Measurements from ENCODE around the gene CD209.

Gene CD209

DNA sequence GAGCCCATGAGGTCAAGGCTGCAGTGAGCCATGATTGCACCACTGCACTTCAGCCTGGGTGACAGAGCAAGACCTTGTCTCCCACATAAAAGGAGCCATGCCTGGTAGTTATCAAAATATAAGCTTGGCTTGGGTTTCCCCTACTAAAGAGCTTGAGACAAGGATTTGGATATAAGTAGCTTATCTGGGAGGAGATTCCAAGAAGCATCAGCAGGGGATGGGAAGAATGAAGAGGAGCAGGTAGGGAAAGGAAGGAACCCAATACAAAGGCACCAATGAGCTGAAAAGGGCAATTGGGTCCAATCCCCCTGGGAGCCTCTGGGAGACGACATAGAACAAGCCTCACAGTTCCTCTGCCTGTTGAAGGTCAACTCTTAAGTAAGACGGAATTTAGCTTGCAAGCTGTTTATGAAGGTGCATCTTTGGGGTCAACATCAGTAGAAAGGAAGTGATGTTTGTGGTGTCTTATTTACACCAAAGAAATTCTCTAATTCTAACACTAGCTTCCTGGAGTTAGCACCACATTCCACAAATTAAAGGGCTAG lies 8.1 kb downstream of the CD209 start:
- H3K9me3 Mint-ChIP-seq: no peaks in the 10 kb centered on the region
- no peak for DNase-seq (ENCODE audit: low spot score)
- no peaks in the 10 kb centered on the region for H3K36me3 Mint-ChIP-seq (ENCODE audit: low read depth)
- no peak overlapping the region for H3K27ac Mint-ChIP-seq
- no peaks in the 10 kb centered on the region for H3K4me1 Mint-ChIP-seq (ENCODE audit: low read depth)
- H3K4me3 Mint-ChIP-seq: no peak overlapping the region
- H3K27me3 Mint-ChIP-seq (ENCODE audit: low read depth): peaks cover 16% of the 10 kb centered on the region

DNA sequence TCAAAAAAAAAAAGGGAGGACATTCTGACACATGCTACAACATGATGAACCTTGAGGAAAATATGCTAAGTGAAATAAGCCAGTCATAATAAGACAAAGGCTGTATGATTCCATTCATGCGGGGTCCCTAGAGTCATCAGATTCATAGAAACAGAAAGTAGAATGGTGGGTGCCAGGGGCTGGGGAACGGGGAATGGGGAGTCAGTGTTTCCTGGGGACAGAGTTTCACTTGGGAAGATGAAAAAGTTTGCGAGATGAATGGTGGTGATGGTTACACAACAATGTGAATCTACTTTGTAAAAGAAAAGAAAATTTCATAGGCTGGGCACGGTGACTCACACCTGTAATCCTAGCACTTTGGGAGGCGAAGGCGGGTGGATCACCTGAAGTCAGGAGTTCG lies 9.3 kb downstream of the CD209 start:
- Mint-ChIP-seq H3K27me3 (ENCODE audit: low read depth) (peaks cover 17% of the 10 kb centered on the region), H3K4me3 (no peak overlapping the region), H3K36me3 (ENCODE audit: low read depth) (no peaks in the 10 kb centered on the region), H3K4me1 (ENCODE audit: low read depth) (no peaks in the 10 kb centered on the region), H3K9me3 (no peaks in the 10 kb centered on the region), H3K27ac (no peak overlapping the region)
- no peak for DNase-seq (ENCODE audit: low spot score)

DNA sequence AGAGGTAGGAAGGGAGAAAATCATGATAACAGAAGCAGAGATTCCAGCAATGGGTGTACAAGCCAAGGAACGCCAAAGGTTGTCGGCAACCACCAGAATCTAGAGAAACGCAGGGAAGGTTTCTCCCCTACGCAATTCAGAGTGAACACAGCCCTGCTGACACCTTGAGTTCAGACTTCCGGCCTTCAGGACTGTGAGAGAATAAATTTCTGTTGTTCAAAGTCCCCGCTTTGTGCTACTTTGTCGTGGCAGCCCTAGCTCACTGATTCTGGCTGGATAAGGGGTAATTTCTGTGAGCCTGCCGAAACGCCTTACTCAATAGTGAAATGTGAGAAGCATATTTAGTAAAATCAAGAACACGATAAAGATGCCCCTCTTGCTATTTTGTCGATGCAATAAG lies 10.1 kb downstream of the CD209 start:
- Mint-ChIP-seq H3K4me1 (ENCODE audit: low read depth) (no peaks in the 10 kb centered on the region), H3K36me3 (ENCODE audit: low read depth) (no peaks in the 10 kb centered on the region), H3K9me3 (no peaks in the 10 kb centered on the region), H3K27me3 (ENCODE audit: low read depth) (peaks cover 17% of the 10 kb centered on the region), H3K4me3 (no peak overlapping the region), H3K27ac (no peak overlapping the region)
- DNase-seq (ENCODE audit: low spot score): no peak

DNA sequence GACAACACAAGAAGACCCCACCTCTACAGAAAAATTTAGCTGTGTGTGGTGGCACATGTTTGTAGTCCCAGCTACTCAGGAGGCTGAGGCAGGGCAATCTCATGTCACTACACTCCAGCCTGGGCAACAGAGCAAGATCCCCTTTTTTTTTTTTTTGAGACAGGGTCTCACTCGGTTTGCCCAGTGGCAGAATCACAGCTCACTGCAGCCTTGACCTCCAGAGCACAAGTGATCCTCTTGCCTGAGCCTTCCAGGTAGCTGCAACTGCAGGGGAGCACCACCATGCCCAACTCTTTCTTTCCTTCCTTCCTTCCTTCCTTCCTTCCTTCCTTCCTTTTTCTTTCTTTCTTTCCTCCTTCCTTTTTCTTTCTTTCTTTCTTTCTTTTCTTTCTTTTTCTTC lies 11.2 kb downstream of the CD209 start:
- Mint-ChIP-seq H3K4me1 (ENCODE audit: low read depth) (no peaks in the 10 kb centered on the region), H3K4me3 (no peak overlapping the region), H3K36me3 (ENCODE audit: low read depth) (no peaks in the 10 kb centered on the region), H3K9me3 (no peaks in the 10 kb centered on the region), H3K27me3 (ENCODE audit: low read depth) (peaks cover 26% of the 10 kb centered on the region), H3K27ac (no peak overlapping the region)
- DNase-seq (ENCODE audit: low spot score): no peak

DNA sequence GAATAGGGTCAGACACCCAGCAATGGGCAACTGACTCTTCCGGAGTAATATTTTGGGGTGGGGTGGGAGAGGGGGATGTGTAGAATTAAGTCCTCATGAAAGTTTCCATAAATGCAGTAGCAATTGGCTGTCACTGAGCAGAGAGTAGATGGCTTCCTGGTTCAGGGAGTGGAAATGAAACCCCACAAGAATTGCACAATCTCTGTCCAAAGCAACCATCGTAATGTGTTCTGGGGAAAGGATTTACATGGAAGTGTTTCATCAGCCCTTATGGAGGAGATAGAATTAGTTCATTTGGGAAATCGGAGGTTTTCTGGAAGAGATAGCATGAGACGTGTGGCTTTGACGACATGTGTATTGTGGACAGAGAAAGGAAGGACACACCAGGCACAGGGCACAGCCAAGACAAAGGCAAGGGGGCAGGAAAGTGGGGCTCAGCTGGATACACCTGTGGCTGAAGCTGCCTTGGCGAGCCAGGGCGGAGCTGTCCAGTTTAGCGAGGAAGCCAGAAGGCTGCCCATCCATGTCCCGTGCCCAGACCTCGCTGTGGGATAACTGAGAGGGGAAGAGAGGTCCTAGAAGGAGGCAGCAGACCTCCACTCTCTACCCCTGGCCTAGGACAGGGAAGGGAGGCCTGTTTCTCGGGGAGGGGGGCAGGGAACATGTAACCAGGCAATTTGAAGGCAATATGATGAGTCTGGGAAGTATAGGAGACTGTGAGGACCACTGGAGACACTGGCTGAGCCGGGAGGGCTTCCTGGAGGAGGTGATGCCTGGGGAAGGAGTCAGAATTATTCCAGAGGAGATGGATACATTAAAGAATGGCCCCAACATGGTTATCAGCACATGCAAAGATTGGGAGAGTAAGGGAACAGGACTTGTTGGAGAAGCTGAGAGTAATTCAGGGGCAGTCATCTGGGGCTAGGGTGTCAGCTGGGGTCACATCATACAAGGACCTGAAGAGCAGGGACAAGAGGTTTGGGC lies 12.8 kb downstream of the CD209 start:
- no peak for DNase-seq (ENCODE audit: low spot score)
- no peaks in the 10 kb centered on the region for H3K36me3 Mint-ChIP-seq (ENCODE audit: low read depth)

DNA sequence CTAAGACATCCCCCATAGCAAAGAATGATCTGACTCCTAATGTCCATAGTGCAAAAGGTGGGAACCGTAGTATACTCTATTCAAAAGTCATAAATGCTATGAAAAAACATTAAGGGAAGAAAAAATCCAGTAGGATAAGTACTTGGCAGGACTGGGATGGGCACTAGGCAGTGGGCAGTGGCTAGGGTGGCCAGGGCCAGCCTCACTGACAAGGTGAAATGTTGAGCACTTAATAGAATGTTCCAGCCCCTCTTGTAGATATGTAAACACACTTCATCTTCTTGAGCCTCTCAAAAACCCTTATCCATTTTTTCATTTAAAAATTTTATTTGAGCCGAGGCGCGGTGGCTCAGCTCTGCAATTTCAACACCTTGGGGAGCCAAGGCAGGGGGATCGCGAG lies 14.0 kb downstream of the CD209 start:
- no peaks in the 10 kb centered on the region for H3K4me1 Mint-ChIP-seq (ENCODE audit: low read depth)
- DNase-seq (ENCODE audit: low spot score): no peak
- peaks cover 43% of the 10 kb centered on the region for H3K27me3 Mint-ChIP-seq (ENCODE audit: low read depth)
- H3K36me3 Mint-ChIP-seq (ENCODE audit: low read depth): no peaks in the 10 kb centered on the region
- no peaks in the 10 kb centered on the region for H3K9me3 Mint-ChIP-seq
- no peak overlapping the region for H3K4me3 Mint-ChIP-seq
- no peak overlapping the region for H3K27ac Mint-ChIP-seq

More for the DNA sequence above, 12.8 kb downstream of the CD209 start:
- Mint-ChIP-seq H3K27ac (no peak overlapping the region), H3K4me3 (no peak overlapping the region), H3K27me3 (ENCODE audit: low read depth) (peaks cover 32% of the 10 kb centered on the region), H3K9me3 (no peaks in the 10 kb centered on the region), H3K4me1 (ENCODE audit: low read depth) (no peaks in the 10 kb centered on the region)

DNA sequence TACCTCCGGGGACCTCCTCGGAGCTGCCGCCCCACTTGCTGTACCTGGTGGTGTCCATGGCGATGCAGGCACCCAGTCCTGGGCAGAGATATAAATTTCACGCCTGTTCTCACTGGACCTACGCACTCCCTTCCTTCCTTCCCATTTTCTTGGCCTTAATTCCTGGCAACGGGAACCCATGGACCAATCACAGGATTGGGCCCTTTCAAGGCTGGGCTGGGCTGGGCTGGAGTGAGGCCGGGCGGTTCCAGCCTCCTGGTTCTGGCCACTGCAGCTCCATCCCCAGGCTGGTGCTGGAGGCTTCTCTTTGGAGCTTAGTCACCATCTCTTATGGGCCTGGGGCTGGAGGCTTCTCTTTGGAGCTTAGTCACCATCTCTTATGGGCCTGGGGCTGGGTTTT lies 15.3 kb downstream of the CD209 start, which contains the start of gene CLEC4G:
CLEC4G (minus strand) TSS at position 66 of the 400 bp plus-strand sequence; CDS start at position 58, 8 bp downstream.
- Mint-ChIP-seq H3K9me3 (no peaks in the 10 kb centered on the region), H3K4me3 (no peak within 1 kb of the TSS), H3K36me3 (ENCODE audit: low read depth) (no peaks in the 10 kb centered on the region), H3K4me1 (ENCODE audit: low read depth) (no peaks in the 10 kb centered on the region), H3K27ac (no peak within 1 kb of the TSS), H3K27me3 (ENCODE audit: low read depth) (peaks cover 50% of the 10 kb centered on the region)
- no peak for DNase-seq (ENCODE audit: low spot score)

DNA sequence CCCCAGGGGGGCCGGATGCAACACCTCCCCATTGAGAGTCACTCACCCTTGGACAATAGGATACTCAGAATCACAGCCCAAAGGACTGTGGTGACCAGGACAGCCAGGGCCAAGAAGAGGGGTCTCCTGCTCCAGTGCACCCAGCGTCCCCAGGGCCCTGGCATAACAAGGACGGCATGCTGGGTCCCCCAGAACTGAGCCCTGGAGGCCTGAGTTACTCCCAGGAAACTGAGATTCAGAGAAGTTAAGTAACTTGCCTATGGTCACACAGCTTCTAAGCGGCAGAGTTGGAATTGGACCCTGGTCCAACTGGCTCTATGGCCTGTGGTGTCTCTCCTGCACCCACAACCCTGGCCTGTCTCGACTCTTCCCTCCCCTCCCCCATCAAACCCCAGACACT lies 15.7 kb downstream of the CD209 start:
- Mint-ChIP-seq H3K27me3 (ENCODE audit: low read depth) (peaks cover 50% of the 10 kb centered on the region), H3K9me3 (no peaks in the 10 kb centered on the region), H3K27ac (no peak overlapping the region), H3K36me3 (ENCODE audit: low read depth) (no peaks in the 10 kb centered on the region), H3K4me1 (ENCODE audit: low read depth) (no peaks in the 10 kb centered on the region), H3K4me3 (no peak overlapping the region)
- no peak for DNase-seq (ENCODE audit: low spot score)

DNA sequence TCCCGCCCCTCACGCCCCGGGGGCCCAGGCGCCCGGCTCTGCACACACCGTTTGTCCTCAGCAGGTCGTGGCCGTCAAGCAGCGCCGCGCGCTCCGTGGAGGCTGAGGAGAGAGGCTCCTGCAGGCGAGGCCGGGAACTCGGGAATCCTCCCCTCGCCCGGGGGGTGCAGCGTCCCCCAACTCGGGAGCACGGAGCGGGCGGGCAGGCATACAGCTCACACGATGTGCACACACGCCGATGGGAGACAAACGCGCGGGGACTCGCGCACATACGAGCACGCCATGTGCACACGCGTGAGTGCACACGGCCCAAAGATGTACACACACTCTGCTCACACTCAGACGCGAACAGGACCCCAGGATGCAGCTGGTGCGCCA lies 16.1 kb downstream of the CD209 start:
- Mint-ChIP-seq H3K27me3 (ENCODE audit: low read depth) (peaks cover 50% of the 10 kb centered on the region), H3K4me1 (ENCODE audit: low read depth) (no peaks in the 10 kb centered on the region), H3K27ac (no peak overlapping the region), H3K4me3 (no peak overlapping the region), H3K36me3 (ENCODE audit: low read depth) (no peaks in the 10 kb centered on the region), H3K9me3 (no peaks in the 10 kb centered on the region)
- DNase-seq (ENCODE audit: low spot score): no peak

DNA sequence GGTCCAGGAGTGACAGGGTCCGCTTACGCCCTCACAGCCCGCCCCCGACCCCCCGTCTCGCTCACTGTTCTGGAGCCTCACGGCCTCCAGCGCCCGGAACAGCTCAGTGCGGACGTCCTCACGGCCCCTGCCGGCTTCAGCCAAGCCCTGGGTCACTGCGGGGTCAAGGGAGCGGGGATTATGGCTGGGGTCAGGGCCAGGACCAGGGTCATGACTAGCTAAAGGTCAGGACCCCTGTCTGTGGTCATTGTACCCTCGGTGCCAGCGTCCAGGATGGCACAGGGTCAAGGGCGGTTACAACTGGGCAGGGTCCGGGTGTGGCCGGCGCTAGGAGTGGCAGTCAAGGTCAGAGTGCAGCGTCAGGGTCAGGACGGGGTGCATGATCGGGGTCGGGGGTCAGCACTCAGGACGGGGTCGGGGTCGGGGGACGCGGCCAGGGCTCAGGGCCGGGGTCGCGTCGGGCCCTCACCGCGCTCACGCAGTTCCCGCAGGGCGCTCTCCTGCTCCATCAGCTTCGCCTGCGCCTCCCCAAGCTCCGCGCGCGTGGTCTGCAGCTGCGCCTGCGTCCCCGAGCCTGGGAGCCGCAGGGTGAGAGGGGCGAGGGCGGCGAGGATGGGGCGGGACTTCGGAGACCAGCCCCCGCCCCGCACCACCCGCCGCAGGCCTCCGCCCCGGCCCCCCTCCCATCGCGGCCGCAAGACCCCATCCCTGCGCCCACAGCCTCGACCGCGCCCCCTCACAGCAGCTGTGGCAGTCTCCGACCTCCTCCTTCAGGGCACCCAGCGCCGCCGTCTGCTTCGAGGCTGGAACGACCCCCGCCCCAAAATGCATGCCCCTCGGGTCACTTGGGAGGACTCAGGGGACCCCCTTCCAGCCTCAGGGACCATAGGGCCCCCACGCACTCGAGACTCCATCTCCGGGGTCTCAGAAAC lies 16.8 kb downstream of the CD209 start:
- Mint-ChIP-seq H3K4me1 (ENCODE audit: low read depth) (no peaks in the 10 kb centered on the region), H3K27me3 (ENCODE audit: low read depth) (peaks cover 49% of the 10 kb centered on the region), H3K4me3 (no peak overlapping the region), H3K27ac (no peak overlapping the region), H3K36me3 (ENCODE audit: low read depth) (no peaks in the 10 kb centered on the region), H3K9me3 (no peaks in the 10 kb centered on the region)
- DNase-seq (ENCODE audit: low spot score): no peak

DNA sequence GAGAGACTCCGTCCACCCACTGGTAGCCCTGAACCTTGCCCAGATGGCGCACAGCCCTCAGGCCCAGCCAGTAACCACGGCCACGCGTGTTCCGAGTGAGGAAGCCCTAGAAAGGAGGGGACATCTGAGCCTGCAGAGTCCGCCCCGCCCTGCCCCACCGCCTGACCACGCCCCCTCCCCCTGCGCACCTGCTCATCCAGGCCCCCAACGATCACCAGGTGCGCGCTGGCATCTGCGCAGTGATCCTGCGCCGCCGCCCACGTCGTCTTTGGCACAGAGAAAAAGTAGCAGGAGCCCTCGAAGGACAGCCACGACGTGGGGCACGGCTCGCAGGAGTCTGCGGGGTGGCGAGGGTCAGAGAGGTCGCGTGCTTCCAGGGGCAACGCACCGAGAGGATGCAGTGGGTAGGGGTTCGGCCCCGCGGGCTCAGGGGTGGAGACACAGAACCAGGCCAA lies 17.5 kb downstream of the CD209 start:
- no peaks in the 10 kb centered on the region for H3K9me3 Mint-ChIP-seq
- H3K4me3 Mint-ChIP-seq: no peak overlapping the region
- no peak overlapping the region for H3K27ac Mint-ChIP-seq
- no peaks in the 10 kb centered on the region for H3K4me1 Mint-ChIP-seq (ENCODE audit: low read depth)
- DNase-seq (ENCODE audit: low spot score): no peak
- H3K36me3 Mint-ChIP-seq (ENCODE audit: low read depth): no peaks in the 10 kb centered on the region
- H3K27me3 Mint-ChIP-seq (ENCODE audit: low read depth): peaks cover 44% of the 10 kb centered on the region

DNA sequence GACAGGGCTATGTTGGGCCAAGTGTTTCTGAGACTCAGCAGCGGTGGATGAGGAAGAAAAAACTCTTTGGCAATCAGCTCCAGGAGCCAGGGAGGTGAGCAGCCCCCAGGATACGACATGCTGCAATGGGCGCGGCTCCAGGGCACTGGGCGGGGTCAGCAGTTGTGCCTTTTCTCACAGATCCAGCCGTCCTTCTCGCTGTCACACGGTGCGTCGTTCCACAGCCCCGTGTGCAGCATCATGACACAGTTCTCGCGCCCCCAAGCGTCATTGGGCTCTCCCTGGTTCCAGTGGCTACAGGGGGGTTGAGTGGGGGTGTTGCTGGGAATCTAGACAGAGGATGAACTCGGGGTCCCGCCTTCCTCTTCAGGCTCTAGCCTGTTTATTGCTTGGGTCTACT lies 18.1 kb downstream of the CD209 start:
- H3K27me3 Mint-ChIP-seq (ENCODE audit: low read depth): peaks cover 40% of the 10 kb centered on the region
- DNase-seq (ENCODE audit: low spot score): no peak
- no peaks in the 10 kb centered on the region for H3K36me3 Mint-ChIP-seq (ENCODE audit: low read depth)

DNA sequence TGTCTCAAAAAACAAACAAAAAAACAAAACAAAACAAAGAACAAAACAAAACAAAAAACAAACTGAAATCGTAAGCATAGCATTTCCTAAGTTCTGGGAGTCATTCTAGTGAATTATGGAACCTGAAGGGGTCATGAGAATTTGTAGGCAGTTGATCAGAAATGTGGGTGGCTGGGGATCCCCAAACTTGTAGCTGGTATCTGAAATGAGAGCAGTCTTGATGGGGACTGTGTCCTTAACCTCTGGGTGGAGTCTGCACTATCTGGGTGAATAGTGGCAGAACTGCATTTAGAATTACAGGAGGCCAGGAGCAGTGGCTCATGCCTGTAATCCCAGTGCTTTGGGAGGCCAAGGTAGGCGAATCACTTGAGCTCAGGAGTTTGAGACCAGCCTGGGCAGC lies 21.5 kb downstream of the CD209 start:
- Mint-ChIP-seq H3K36me3 (ENCODE audit: low read depth) (no peaks in the 10 kb centered on the region), H3K9me3 (no peaks in the 10 kb centered on the region), H3K4me3 (no peak overlapping the region), H3K4me1 (ENCODE audit: low read depth) (no peaks in the 10 kb centered on the region), H3K27me3 (ENCODE audit: low read depth) (peaks cover 34% of the 10 kb centered on the region), H3K27ac (no peak overlapping the region)
- DNase-seq (ENCODE audit: low spot score): no peak

More for the DNA sequence above, 18.1 kb downstream of the CD209 start:
- no peaks in the 10 kb centered on the region for H3K9me3 Mint-ChIP-seq
- no peaks in the 10 kb centered on the region for H3K4me1 Mint-ChIP-seq (ENCODE audit: low read depth)
- no peak overlapping the region for H3K4me3 Mint-ChIP-seq
- H3K27ac Mint-ChIP-seq: no peak overlapping the region

DNA sequence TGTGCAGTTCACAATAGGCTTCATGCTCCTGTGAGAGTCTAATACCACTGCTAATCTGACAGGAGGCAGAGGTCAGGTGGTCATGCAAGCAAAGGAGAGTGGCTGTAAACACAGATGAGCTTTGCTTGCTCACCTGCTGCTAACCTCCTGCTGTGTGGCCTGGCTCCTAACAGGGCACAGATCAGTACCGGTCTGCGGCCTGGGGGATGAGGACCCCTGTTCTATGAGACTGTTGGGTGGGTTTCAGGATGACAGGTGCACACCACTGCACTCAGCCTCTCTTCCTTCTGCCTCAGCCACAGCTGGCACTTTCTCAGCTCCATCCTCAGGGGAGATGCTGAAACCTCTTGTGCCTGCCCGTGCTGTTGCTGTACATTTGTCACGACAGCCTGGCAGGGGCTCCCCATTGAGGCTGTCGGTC lies 25.1 kb downstream of the CD209 start:
- peaks cover 5% of the 10 kb centered on the region for H3K27me3 Mint-ChIP-seq (ENCODE audit: low read depth)
- no peak for DNase-seq (ENCODE audit: low spot score)
- H3K27ac Mint-ChIP-seq: no peak overlapping the region
- no peaks in the 10 kb centered on the region for H3K9me3 Mint-ChIP-seq
- no peaks in the 10 kb centered on the region for H3K4me1 Mint-ChIP-seq (ENCODE audit: low read depth)
- H3K36me3 Mint-ChIP-seq (ENCODE audit: low read depth): no peaks in the 10 kb centered on the region
- no peak overlapping the region for H3K4me3 Mint-ChIP-seq
